OCI-LY7 (cell line): ENCODE measurements around the gene UBA6. TPM values are rescaled to one million over a fixed set of nuclear protein-coding genes. Genes with fewer than 3 reads are reported as not detected.

Source experiments
- BruUV-seq: library from RNA; stranded (reverse); fragments of 400-500 nt; replicated peaks from 2 replicates; lab custom pipeline; 2021; lab: Mats Ljungman, UMichigan
- CTCF ChIA-PET: fragments of 300-600 bp; sonication (Branson Sonifier 250); formaldehyde crosslinking; loops from one replicate; lab custom pipeline; 2022; ENCODE audit warnings: antibody characterized with exemption; ENCODE audit not compliant: unreplicated experiment; lab: Charles Lee
- POLR2A ChIA-PET: fragments of 300-600 bp; sonication (Branson Sonifier 250); formaldehyde crosslinking; loops from one replicate; lab custom pipeline; 2022; ENCODE audit warnings: antibody characterized with exemption; lab: Charles Lee
- DNase-seq: peaks from one replicate; pipeline ENCODE4 v3.0.0-alpha.2; 2015; ENCODE audit warnings: low spot score
- H2AFZ ChIP-seq: fragments of 200-600 bp; sonication (generic), shearing (Covaris generic); 2 replicates; pipeline ENCODE4 v1.6.1; 2014; ENCODE audit warnings: mild to moderate bottlenecking, antibody characterized with exemption, low read length, moderate library complexity
- H3K27ac ChIP-seq: fragments of 200-600 bp; sonication (generic); 2 replicates; pipeline ENCODE4 v1.5.1; 2014; ENCODE audit warnings: mixed run types, low read depth, mild to moderate bottlenecking, moderate library complexity, low read length, inconsistent platforms; ENCODE audit not compliant: poor library complexity, severe bottlenecking
- H3K36me3 ChIP-seq: fragments of 200-600 bp; sonication (generic); 2 replicates; pipeline ENCODE4 v1.6.1; 2014; ENCODE audit warnings: mild to moderate bottlenecking, antibody characterized with exemption, low read length, moderate library complexity, mixed read lengths; ENCODE audit not compliant: insufficient read depth
- H3K4me1 ChIP-seq: fragments of 200-600 bp; sonication (generic); 2 replicates; pipeline ENCODE4 v1.5.1; 2014; ENCODE audit warnings: mild to moderate bottlenecking, low read length; ENCODE audit not compliant: insufficient read depth, poor library complexity, severe bottlenecking
- H3K4me2 ChIP-seq: fragments of 200-600 bp; sonication (generic); 2 replicates; pipeline ENCODE4 v1.6.1; 2014; ENCODE audit warnings: mild to moderate bottlenecking, low read length
- H3K4me3 ChIP-seq: fragments of 200-600 bp; sonication (generic); 2 replicates; pipeline ENCODE4 v1.5.1; 2014; ENCODE audit warnings: mild to moderate bottlenecking, low read depth, low read length; ENCODE audit not compliant: poor library complexity, severe bottlenecking
- H3K79me2 ChIP-seq: fragments of 200-600 bp; sonication (generic); 2 replicates; pipeline ENCODE4 v1.6.1; 2016; ENCODE audit warnings: low read depth, mild to moderate bottlenecking, low read length, moderate library complexity, mixed read lengths; ENCODE audit not compliant: insufficient read depth
- H3K9me2 ChIP-seq: fragments of 200-600 bp; sonication (generic); 2 replicates; pipeline ENCODE4 v1.6.1; 2016; ENCODE audit warnings: mild to moderate bottlenecking, low read length, mixed read lengths; ENCODE audit not compliant: insufficient read depth
- H3K9me3 ChIP-seq: fragments of 200-600 bp; sonication (generic); 2 replicates; pipeline ENCODE4 v1.6.1; 2014; ENCODE audit warnings: mild to moderate bottlenecking, mixed run types, low read length, mixed read lengths
- H4K20me1 ChIP-seq: fragments of 200-600 bp; sonication (generic); 2 replicates; pipeline ENCODE4 v1.6.1; 2014; ENCODE audit warnings: mild to moderate bottlenecking, antibody characterized with exemption, low read length, moderate library complexity, mixed read lengths; ENCODE audit not compliant: insufficient read depth
- EZH2phosphoT487 ChIP-seq: fragments of 200-600 bp; sonication (generic); IDR thresholded peaks from 2 replicates; pipeline ENCODE4 v1.6.1; 2018; ENCODE audit warnings: low read depth, borderline replicate concordance, mild to moderate bottlenecking, mixed run types, antibody characterized with exemption, low read length, moderate library complexity, mixed read lengths
- intact Hi-C: fragments of 100-400 bp; cut with micrococcal nuclease; formaldehyde crosslinking; loops from one replicate; pipeline ENCODE4 v1.10.0; 2022; ENCODE audit not compliant: unreplicated experiment
- total RNA-seq, 2 experiments: library from RNA; depleted of rRNA in 1 of 2; stranded (reverse); fragments of >200 nt in 1 of 2; shearing (Covaris generic) in 1 of 2; gene quantifications; 2 replicates each; pipeline ENCODE4 v1.2.3, GENCODE V29; 2014 to 2022
- TF ChIP-seq, protein P1 (sequence below): fragments of 200-600 bp; sonication (generic); conservative IDR thresholded peaks from 2 replicates; pipeline ENCODE4 v1.5.1; 2014; ENCODE audit warnings: mild to moderate bottlenecking, antibody characterized with exemption, low read length, moderate library complexity, mixed read lengths

Gene UBA6
- total RNA-seq, 2 experiments from 2014 or later: 40.6 to 92.4 TPM

GRCh38 chr4:67604029-67604381 is 97.0 kb downstream of the UBA6 start:
- TF ChIP-seq EZH2phosphoT487: no peak
- TF ChIP-seq, protein P1, sequence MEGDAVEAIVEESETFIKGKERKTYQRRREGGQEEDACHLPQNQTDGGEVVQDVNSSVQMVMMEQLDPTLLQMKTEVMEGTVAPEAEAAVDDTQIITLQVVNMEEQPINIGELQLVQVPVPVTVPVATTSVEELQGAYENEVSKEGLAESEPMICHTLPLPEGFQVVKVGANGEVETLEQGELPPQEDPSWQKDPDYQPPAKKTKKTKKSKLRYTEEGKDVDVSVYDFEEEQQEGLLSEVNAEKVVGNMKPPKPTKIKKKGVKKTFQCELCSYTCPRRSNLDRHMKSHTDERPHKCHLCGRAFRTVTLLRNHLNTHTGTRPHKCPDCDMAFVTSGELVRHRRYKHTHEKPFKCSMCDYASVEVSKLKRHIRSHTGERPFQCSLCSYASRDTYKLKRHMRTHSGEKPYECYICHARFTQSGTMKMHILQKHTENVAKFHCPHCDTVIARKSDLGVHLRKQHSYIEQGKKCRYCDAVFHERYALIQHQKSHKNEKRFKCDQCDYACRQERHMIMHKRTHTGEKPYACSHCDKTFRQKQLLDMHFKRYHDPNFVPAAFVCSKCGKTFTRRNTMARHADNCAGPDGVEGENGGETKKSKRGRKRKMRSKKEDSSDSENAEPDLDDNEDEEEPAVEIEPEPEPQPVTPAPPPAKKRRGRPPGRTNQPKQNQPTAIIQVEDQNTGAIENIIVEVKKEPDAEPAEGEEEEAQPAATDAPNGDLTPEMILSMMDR: no peak
- Histone ChIP-seq H3K4me2 (no peak overlapping the region), H3K36me3 (peaks cover 99% of the 10 kb centered on the region), H3K27ac (no peak overlapping the region), H4K20me1 (no peaks in the 10 kb centered on the region), H3K79me2 (no peaks in the 10 kb centered on the region; the same call in 1 of the 2 replicates), H3K4me3 (no peak overlapping the region), H3K9me2 (no peaks in the 10 kb centered on the region), H2AFZ (no peak overlapping the region), H3K9me3 (0 out of 2 replicates have a peak, but pooled peaks cover 7% of the 10 kb centered on the region), H3K4me1 (no peaks in the 10 kb centered on the region)
- intact Hi-C loops: no loop called here
- ChIA-PET POLR2A (interaction anchor here (1.7 to 1.9 kb wide), 2 partner anchors 16 to 49 kb away, joined by 3 to 5 read pairs; no protein-coding TSS in a partner anchor), CTCF (no interaction called here)
- BruUV-seq: no TSS peak
- no peak for DNase-seq

- no peak for DNase-seq
- Histone ChIP-seq H3K4me3 (no peak overlapping the region), H4K20me1 (no peaks in the 10 kb centered on the region), H2AFZ (no peak overlapping the region), H3K9me2 (no peaks in the 10 kb centered on the region), H3K79me2 (no peaks in the 10 kb centered on the region; the same call in 1 of the 2 replicates), H3K36me3 (peaks cover 99% of the 10 kb centered on the region), H3K9me3 (0 out of 2 replicates have a peak, but pooled peaks cover 7% of the 10 kb centered on the region), H3K4me2 (no peak overlapping the region), H3K27ac (no peak overlapping the region), H3K4me1 (no peaks in the 10 kb centered on the region)
- ChIA-PET POLR2A (interaction anchor here (1.7 to 2.2 kb wide), 3 partner anchors 16 to 48 kb away, joined by 3 to 5 read pairs (median 5); no protein-coding TSS in a partner anchor), CTCF (no interaction called here)
- intact Hi-C loops: no loop called here
- no peak for TF ChIP-seq EZH2phosphoT487
- TF ChIP-seq, protein P1: no peak
- no TSS peak for BruUV-seq
These were observed 97.5 kb downstream of the UBA6 start for GRCh38 chr4:67603310-67604028.

DNA sequence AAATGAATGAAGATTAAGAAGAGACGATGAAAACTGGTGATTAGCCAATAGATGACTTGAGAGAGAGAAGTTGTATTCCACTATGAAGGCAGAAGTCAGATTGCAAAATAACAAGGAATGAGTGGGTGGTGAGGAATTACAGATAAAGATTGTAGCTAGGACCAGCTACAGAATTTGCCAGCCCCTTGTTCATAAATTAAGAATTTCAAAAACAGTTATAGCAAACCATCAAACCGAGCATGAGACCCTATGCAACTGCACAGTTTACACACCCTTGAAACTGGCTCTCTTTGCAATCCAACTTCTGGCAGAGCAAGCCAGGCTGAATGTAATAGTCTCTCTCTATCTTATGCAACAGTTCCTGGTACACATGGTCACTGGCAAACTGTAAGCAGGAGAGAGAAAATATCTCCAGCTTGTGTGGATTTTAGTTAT is 107.2 kb downstream of the UBA6 start:
- BruUV-seq: no TSS peak
- H2AFZ ChIP-seq: no peak overlapping the region
- H4K20me1 ChIP-seq: no peaks in the 10 kb centered on the region
- no peaks in the 10 kb centered on the region for H3K9me2 ChIP-seq
- peaks cover 98% of the 10 kb centered on the region for H3K36me3 ChIP-seq
- intact Hi-C loops: no loop called here
- no peaks in the 10 kb centered on the region for H3K4me1 ChIP-seq
- CTCF ChIA-PET: no interaction called here
- H3K79me2 ChIP-seq: no peaks in the 10 kb centered on the region
- POLR2A ChIA-PET: no interaction called here
- no peak overlapping the region for H3K4me2 ChIP-seq
- TF ChIP-seq, protein P1: no peak
- TF ChIP-seq EZH2phosphoT487: no peak
- H3K9me3 ChIP-seq: peaks cover 4% of the 10 kb centered on the region; the same call in 1 of the 2 replicates
- no peak overlapping the region for H3K27ac ChIP-seq
- H3K4me3 ChIP-seq: no peak overlapping the region
- DNase-seq: no peak
